SU-DHL-6 (cell line): Measurements from ENCODE around the gene ADAD2.

Source experiments
- H2AFZ ChIP-seq: fragments of 200-600 bp; sonication (generic); 2 replicates; pipeline ENCODE4 v1.6.1; 2014; ENCODE audit warnings: low read depth, mild to moderate bottlenecking, moderate library complexity, mixed read lengths, antibody characterized with exemption, low read length; ENCODE audit not compliant: severe bottlenecking
- H3F3A ChIP-seq: fragments of 200-600 bp; shearing (Covaris generic); 2 replicates; pipeline ENCODE4 v1.6.0; 2016; ENCODE audit warnings: antibody characterized with exemption, mild to moderate bottlenecking; ENCODE audit not compliant: insufficient read depth
- H3K27ac ChIP-seq: fragments of 200-600 bp; sonication (generic); 2 replicates; pipeline ENCODE4 v1.5.1; 2016; ENCODE audit warnings: low read depth, mild to moderate bottlenecking, low read length, moderate library complexity, mixed read lengths
- H3K27me3 ChIP-seq: fragments of 200-600 bp; sonication (generic), shearing (Covaris generic); 2 replicates; pipeline ENCODE4 v1.6.0; 2014; ENCODE audit warnings: mild to moderate bottlenecking, low read length
- H3K36me3 ChIP-seq: fragments of 200-600 bp; sonication (generic); 2 replicates; pipeline ENCODE4 v1.6.1; 2014; ENCODE audit warnings: mild to moderate bottlenecking, low read length, mixed read lengths
- H3K4me2 ChIP-seq: fragments of 300-600, 200-600 bp; shearing (Covaris generic), sonication (generic); 2 replicates; pipeline ENCODE4 v1.6.0; 2014; ENCODE audit warnings: low read length, low read depth, mild to moderate bottlenecking; ENCODE audit not compliant: poor library complexity, severe bottlenecking
- H3K4me3 ChIP-seq: fragments of 200-600 bp; sonication (generic); 2 replicates; pipeline ENCODE4 v1.5.1; 2014; ENCODE audit warnings: antibody characterized with exemption, low read length, mild to moderate bottlenecking, mixed read lengths; ENCODE audit not compliant: insufficient read depth, poor library complexity, severe bottlenecking
- H3K79me2 ChIP-seq: fragments of 200-600 bp; sonication (generic); 2 replicates; pipeline ENCODE4 v1.6.1; 2014; ENCODE audit warnings: mild to moderate bottlenecking, low read length, moderate library complexity; ENCODE audit not compliant: insufficient read depth
- H3K9ac ChIP-seq: fragments of 200-600 bp; sonication (generic); 2 replicates; pipeline ENCODE4 v1.7.0; 2014; ENCODE audit warnings: mild to moderate bottlenecking, low read length
- H3K9me2 ChIP-seq: fragments of 200-600 bp; sonication (generic); replicated peaks from 2 replicates; pipeline ENCODE4 v1.6.1; 2014; ENCODE audit warnings: low read length; ENCODE audit not compliant: insufficient read depth
- H3K9me3 ChIP-seq: fragments of 200-600 bp; sonication (generic); 2 replicates; pipeline ENCODE4 v1.6.1; 2014; ENCODE audit warnings: low read length, mixed read lengths; ENCODE audit not compliant: insufficient read depth
- H4K20me1 ChIP-seq: fragments of 200-600 bp; sonication (generic); 2 replicates; pipeline ENCODE4 v1.6.1; 2014; ENCODE audit warnings: low read depth, mild to moderate bottlenecking, antibody characterized with exemption, low read length, moderate library complexity, mixed read lengths
- EZH2phosphoT487 ChIP-seq: fragments of 200-600 bp; sonication (generic), shearing (Covaris generic); conservative IDR thresholded peaks from 2 replicates; pipeline ENCODE4 v1.6.1; 2018; ENCODE audit warnings: mild to moderate bottlenecking, antibody characterized with exemption, low read length, moderate library complexity, mixed read lengths
- TF ChIP-seq, protein P1 (sequence below): fragments of 200-600 bp; sonication (generic); IDR thresholded peaks from one replicate; pipeline ENCODE4 v1.5.1; 2017; ENCODE audit warnings: antibody characterized with exemption, mild to moderate bottlenecking, low read length, moderate library complexity; ENCODE audit not compliant: insufficient read depth, poor library complexity, severe bottlenecking

Gene ADAD2

DNA sequence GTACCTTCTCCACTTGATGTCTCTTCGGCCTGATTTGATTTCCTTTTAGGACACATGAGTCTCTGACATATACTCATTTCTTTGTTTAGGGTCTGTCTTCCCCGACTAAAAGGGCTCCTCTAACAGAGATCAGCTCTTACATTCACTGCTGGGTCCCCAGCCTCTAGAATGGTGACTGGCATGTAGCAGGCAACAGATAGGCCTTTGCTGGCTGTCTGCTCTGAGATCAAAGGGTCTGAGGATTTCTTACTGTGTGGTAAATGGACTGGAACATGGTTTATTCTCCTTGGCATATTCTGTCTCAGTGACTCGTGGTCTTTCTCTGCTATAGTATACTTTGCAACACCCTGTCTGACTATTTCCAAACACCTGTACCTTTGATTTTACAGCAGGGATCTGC, 29.2 kb upstream of the ADAD2 start:
- Histone ChIP-seq H3K9me3 (no peaks in the 10 kb centered on the region), H3K27me3 (no peaks in the 10 kb centered on the region), H3K9ac (no peak overlapping the region), H3K9me2 (no peaks in the 10 kb centered on the region), H2AFZ (no peak overlapping the region), H4K20me1 (no peaks in the 10 kb centered on the region), H3K4me3 (no peak overlapping the region), H3K4me2 (no peak overlapping the region), H3K36me3 (no peaks in the 10 kb centered on the region), H3F3A (no peaks in the 10 kb centered on the region), H3K27ac (no peak overlapping the region), H3K79me2 (no peaks in the 10 kb centered on the region)
- TF ChIP-seq, protein P1, sequence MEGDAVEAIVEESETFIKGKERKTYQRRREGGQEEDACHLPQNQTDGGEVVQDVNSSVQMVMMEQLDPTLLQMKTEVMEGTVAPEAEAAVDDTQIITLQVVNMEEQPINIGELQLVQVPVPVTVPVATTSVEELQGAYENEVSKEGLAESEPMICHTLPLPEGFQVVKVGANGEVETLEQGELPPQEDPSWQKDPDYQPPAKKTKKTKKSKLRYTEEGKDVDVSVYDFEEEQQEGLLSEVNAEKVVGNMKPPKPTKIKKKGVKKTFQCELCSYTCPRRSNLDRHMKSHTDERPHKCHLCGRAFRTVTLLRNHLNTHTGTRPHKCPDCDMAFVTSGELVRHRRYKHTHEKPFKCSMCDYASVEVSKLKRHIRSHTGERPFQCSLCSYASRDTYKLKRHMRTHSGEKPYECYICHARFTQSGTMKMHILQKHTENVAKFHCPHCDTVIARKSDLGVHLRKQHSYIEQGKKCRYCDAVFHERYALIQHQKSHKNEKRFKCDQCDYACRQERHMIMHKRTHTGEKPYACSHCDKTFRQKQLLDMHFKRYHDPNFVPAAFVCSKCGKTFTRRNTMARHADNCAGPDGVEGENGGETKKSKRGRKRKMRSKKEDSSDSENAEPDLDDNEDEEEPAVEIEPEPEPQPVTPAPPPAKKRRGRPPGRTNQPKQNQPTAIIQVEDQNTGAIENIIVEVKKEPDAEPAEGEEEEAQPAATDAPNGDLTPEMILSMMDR, result no peak
- no peak for TF ChIP-seq EZH2phosphoT487

DNA sequence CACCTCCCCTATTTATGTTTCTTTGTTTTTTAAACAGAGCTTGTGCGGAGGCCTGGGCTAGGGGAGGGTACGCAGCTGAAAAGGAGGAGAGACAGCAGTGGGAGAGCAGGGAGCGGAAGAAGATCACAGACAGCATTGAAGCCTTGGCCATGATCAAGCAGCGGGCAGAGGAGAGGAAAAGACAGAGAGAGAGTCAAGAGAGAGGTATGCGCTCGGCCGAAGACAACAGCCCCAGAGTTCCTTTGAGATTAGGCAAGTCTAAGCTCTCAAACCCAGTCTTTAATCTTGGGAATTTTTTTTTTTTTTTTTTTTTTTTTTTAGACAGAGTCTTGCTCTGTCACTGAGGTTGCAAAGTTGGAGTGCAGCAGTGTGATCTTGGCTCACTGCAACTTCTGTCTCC, 25.2 kb upstream of the ADAD2 start:
- no peaks in the 10 kb centered on the region for H3F3A ChIP-seq

DNA sequence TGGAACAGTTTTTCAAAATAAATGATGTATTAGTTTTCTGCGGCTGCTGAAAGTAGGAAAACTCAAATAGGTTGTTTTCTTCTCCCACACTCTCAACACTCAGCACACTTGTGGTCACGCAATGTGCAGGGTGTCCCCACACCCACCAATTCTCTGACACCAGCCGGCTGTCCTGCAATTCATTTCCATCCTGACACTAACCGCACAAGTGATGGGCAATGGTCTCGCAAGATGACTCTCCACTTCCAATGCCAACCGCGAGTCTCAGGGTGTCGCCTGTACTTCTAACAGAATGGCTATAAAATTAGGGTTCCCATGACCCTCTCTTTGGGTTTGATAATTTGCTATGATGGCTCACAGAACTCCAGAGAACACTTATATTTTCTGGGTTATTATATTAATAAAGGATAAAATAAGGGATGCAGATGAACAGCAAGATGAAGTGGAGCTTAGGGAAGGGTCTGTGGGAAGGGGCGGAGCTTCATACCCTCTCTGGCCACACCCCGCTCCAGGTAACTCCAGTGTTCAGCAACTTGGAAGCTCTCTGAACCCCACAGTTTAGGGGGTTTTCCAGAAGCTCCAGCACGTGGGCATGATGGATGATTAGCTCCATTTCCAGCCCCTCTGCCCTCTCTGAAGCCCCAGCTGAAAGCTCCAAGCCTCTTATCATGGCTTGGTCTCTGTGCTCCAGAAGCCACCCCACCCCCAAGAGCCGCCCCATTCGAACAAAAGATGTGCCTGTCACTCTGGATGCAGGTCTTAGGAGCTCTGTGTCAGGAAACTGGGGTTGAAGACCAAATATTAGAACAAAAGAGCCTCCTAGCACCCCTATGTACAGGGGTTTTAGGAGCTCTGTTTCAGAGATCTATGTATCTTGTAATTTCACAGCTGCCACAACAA, 23.9 kb upstream of the ADAD2 start:
- Histone ChIP-seq H3F3A (no peaks in the 10 kb centered on the region), H3K9ac (no peak overlapping the region), H3K27ac (no peak overlapping the region), H3K27me3 (no peaks in the 10 kb centered on the region), H3K36me3 (no peaks in the 10 kb centered on the region), H3K79me2 (no peaks in the 10 kb centered on the region), H3K4me3 (no peak overlapping the region), H3K9me2 (no peaks in the 10 kb centered on the region), H4K20me1 (no peaks in the 10 kb centered on the region), H3K4me2 (no peak overlapping the region), H3K9me3 (no peaks in the 10 kb centered on the region), H2AFZ (no peak overlapping the region)
- TF ChIP-seq, protein P1, result no peak
- TF ChIP-seq EZH2phosphoT487, result no peak

More for the DNA sequence above, 25.2 kb upstream of the ADAD2 start:
- H4K20me1 ChIP-seq, result no peaks in the 10 kb centered on the region
- H3K4me3 ChIP-seq, result no peak overlapping the region
- no peaks in the 10 kb centered on the region for H3K27me3 ChIP-seq
- no peaks in the 10 kb centered on the region for H3K9me2 ChIP-seq
- no peak for TF ChIP-seq EZH2phosphoT487
- TF ChIP-seq, protein P1, result no peak
- H3K9ac ChIP-seq, result no peak overlapping the region
- H3K4me2 ChIP-seq, result no peak overlapping the region
- no peak overlapping the region for H3K27ac ChIP-seq
- H3K36me3 ChIP-seq, result no peaks in the 10 kb centered on the region
- no peak overlapping the region for H2AFZ ChIP-seq
- H3K9me3 ChIP-seq, result no peaks in the 10 kb centered on the region
- no peaks in the 10 kb centered on the region for H3K79me2 ChIP-seq
